Esophagus squamous epithelium (tissue), 5 donors: ENCODE measurements around the gene TBATA. TPM values are rescaled to one million over a fixed set of nuclear protein-coding genes. Genes with fewer than 3 reads are reported as not detected.

ENCODE experiments used
- DNase-seq: peaks from one replicate; lab custom pipeline; 2025; lab: John Stamatoyannopoulos, UW
- H3K27ac ChIP-seq, 4 donors: fragments of 200-600 bp; sonication (generic); one replicate each; pipeline ENCODE4 v1.5.1; 2016 to 2019; ENCODE audit warnings: mild to moderate bottlenecking in 1 of 4
- H3K27me3 ChIP-seq, 4 donors: fragments of 200-600 bp; sonication (generic); 1 replicate in 3 of 4; 2 replicates in 1 of 4; pipeline versions ENCODE4 v1.5.1 to v1.6.0; 2017 to 2021; ENCODE audit warnings: antibody characterized with exemption in 1 of 4
- H3K36me3 ChIP-seq, 3 donors: fragments of 200-600 bp; sonication (generic); one replicate each; pipeline ENCODE4 v1.5.1; 2016 to 2019
- H3K4me1 ChIP-seq, 3 donors: fragments of 200-600 bp; sonication (generic); one replicate each; pipeline ENCODE4 v1.5.1; 2017 to 2019
- H3K4me3 ChIP-seq, 4 donors: fragments of 200-600 bp; sonication (generic); 1 replicate in 3 of 4; 2 replicates in 1 of 4; pipeline ENCODE4 v1.5.1; 2016 to 2019; ENCODE audit warnings: mild to moderate bottlenecking in 2 of 4, moderate library complexity in 1 of 4
- H3K9me3 ChIP-seq, 3 donors: fragments of 200-600 bp; sonication (generic); one replicate each; pipeline ENCODE4 v1.5.1; 2016 to 2019
- POLR2A ChIP-seq, 4 donors: fragments of 450-650 bp; IDR thresholded peaks; one replicate each; pipeline ENCODE4 v1.6.1; 2017; ENCODE audit warnings: antibody characterized with exemption in 4 of 4, mild to moderate bottlenecking in 4 of 4, moderate library complexity in 3 of 4
- WGBS, 2 donors: methylation state at CpG; one replicate each; pipeline ENCODE4 v1.1.5; 2018; 5-methylcytosine and 5-hydroxymethylcytosine counted together
- intact Hi-C: fragments of 100-400 bp; cut with DNase I; formaldehyde crosslinking; loops from one replicate; pipeline ENCODE4 v1.15.0; 2022
- total RNA-seq, 4 donors: library from RNA; depleted of rRNA; stranded (reverse); fragments of >200 nt; gene quantifications; one replicate each; pipeline ENCODE4 v1.1.0, GENCODE V29; 2016
- TF ChIP-seq, protein P1 (sequence below), 6 experiments: fragments of 450-650 bp in 4 of 6; fragments of 200-600 bp in 2 of 6; sonication (generic) in 2 of 6; IDR thresholded peaks; one replicate each; pipeline ENCODE4 v1.5.1; 2016 to 2019; ENCODE audit warnings: antibody characterized with exemption in 6 of 6, mild to moderate bottlenecking in 4 of 6, moderate library complexity in 4 of 6
- donor health status: DM: yes; HTN: yes; CAD: no.

The TBATA gene
- total RNA-seq, 4 donors from 2014 or later: not detected

DNA sequence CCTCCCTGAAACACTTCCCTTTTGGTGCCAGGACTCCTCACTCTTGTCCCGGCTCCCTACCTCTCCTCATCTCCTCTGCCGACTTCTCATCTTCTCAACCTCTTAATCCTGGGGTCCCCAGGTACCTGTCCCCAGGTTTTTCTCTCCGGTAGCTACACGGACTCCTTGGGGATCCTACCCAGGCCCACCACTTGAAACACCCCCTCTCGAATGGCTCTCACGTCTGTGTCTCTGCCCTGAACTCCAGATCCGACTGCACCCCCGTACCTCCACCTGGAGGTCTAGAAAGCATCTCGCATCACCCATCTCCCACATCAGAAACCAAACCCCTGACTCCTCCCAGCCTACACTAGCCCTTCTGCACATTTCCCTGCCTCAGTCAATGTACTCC, 4.8 kb downstream of the TBATA start:
- Histone ChIP-seq H3K4me1 (peaks cover 1 to 25% (median 2%) of the 10 kb centered on the region in 3 donors), H3K4me3 (no peak overlapping the region), H3K9me3 (no peaks in the 10 kb centered on the region), H3K27me3 (peaks cover 0 to 5% (median 0%) of the 10 kb centered on the region in 4 donors), H3K36me3 (no peaks in the 10 kb centered on the region), H3K27ac (no peak overlapping the region)
- intact Hi-C loops: no loop called here
- no peak for DNase-seq
- no peak for TF ChIP-seq POLR2A (IDR thresholded peaks at IDR 0.05)
- WGBS, 2 donors: 88 to 98% methylated on average over 9 of the region's 9 CpGs

DNA sequence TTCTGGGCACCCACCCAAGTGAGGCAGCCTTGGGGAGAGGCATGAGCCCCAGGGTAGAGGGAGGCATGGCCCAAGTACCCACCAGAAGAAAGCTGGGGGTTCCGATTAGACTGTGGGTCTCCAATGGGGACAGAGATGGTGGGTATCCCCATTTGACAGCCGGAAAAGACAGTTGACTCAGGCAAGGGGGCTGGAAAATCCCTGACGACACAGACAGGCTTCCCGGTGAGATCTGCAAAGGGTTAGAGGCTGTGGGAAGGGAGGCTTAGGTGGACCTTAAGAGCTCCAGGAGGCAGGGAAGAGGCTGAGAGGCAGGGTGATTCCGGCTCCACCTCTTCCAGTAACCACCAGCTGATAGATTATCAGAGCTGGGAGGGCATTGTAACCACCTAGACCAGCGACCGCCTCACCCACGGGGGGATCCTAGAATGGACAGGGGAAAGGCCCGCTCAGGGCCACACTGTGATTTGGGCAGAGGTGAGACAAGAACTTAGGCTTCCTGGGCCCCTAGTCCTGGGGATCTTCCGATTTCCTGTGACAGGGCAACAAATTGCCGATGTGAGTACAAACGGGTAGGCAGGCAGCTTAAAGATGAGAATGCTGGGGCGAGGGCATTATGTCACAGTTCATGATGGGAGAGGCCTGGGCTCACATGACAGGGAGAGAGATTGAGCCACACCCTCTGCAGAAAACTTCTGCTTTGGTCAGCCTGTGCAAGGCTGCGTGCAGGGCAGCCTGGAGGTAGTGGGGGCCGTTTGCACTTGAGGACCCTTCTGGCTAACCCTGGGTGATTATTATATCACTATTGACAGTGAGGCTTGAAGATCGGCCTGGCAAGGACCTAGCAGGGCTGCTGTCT, 5.4 kb downstream of the TBATA start:
- H3K9me3 ChIP-seq: no peaks in the 10 kb centered on the region
- no peak for TF ChIP-seq POLR2A (IDR thresholded peaks at IDR 0.05)
- TF ChIP-seq, protein P1, sequence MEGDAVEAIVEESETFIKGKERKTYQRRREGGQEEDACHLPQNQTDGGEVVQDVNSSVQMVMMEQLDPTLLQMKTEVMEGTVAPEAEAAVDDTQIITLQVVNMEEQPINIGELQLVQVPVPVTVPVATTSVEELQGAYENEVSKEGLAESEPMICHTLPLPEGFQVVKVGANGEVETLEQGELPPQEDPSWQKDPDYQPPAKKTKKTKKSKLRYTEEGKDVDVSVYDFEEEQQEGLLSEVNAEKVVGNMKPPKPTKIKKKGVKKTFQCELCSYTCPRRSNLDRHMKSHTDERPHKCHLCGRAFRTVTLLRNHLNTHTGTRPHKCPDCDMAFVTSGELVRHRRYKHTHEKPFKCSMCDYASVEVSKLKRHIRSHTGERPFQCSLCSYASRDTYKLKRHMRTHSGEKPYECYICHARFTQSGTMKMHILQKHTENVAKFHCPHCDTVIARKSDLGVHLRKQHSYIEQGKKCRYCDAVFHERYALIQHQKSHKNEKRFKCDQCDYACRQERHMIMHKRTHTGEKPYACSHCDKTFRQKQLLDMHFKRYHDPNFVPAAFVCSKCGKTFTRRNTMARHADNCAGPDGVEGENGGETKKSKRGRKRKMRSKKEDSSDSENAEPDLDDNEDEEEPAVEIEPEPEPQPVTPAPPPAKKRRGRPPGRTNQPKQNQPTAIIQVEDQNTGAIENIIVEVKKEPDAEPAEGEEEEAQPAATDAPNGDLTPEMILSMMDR (IDR thresholded peaks at IDR 0.05): no peak
- peaks cover 0 to 5% (median 0%) of the 10 kb centered on the region in 4 donors for H3K27me3 ChIP-seq
- intact Hi-C loops: no loop called here
- no peaks in the 10 kb centered on the region for H3K36me3 ChIP-seq
- WGBS, 2 donors: 73 to 79% methylated on average over 13 to 16 of the region's 16 CpGs
- H3K4me3 ChIP-seq: no peak overlapping the region
- DNase-seq: no peak
- no peak overlapping the region for H3K27ac ChIP-seq
- H3K4me1 ChIP-seq: peaks cover 2 to 32% (median 7%) of the 10 kb centered on the region in 3 donors

DNA sequence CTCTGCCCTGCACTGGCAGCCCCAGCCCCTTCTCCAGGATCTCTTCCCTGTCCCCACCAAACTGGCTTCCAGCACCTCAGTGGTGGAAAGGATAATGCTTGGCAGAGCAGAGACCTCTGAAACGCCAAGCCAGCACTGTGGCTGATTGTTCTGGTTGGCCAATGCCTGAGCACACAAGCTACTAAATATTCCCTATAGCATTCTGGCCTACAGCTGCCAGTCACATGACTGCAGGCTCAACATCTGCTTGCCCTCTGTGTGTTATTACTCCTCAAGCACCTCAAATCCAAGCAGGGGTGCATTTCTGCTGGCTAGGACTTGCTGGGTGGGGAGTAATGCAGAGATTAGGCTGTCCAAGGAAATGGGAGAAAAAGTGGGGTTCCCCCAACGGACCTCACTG, 6.1 kb downstream of the TBATA start:
- H3K27ac ChIP-seq: no peak overlapping the region
- TF ChIP-seq, protein P1 (IDR thresholded peaks at IDR 0.05): no peak
- no peak for TF ChIP-seq POLR2A (IDR thresholded peaks at IDR 0.05)
- no peaks in the 10 kb centered on the region for H3K9me3 ChIP-seq
- no peak overlapping the region for H3K4me3 ChIP-seq
- H3K36me3 ChIP-seq: no peaks in the 10 kb centered on the region
- H3K27me3 ChIP-seq: peaks cover 0 to 5% (median 0%) of the 10 kb centered on the region in 4 donors
- H3K4me1 ChIP-seq: peaks cover 2 to 33% (median 7%) of the 10 kb centered on the region in 3 donors
- intact Hi-C loops: no loop called here
- WGBS, 2 donors: 50 to 57% methylated on average over 1 of the region's 2 CpGs
- DNase-seq: no peak

DNA sequence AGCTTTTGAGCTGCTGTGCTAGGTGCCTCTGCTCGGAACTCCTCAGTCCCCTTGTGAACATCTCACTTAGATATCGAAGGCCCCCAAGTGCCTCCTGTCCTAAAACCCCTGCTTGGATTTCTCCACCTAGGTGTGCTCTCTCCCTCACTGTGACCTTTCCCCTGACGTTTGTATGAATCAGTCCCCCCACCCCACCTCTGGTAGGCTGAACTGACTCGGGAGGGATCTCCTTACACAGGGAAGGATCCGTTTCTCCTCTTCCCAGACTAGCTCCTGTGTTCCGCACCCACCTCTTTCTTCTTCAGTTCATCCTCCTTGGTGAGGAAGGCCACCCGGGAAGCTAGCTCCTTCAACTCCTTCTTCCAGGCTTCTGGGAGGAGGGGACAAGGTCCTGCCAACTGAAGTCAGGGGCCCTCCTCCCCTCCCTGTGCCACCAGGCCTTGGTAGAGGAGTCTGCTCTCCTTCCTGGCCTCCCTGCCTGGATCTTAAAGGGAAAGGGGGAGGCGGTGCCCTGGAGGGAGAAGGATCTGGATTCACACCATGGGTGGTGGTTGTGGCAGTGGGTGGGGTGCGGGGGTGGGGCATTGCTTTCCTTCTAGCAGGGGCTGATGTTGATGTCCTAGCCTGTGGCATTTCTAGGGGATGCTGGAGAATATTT, 6.8 kb downstream of the TBATA start:
- no peaks in the 10 kb centered on the region for H3K9me3 ChIP-seq
- no peak overlapping the region for H3K27ac ChIP-seq
- H3K4me3 ChIP-seq: no peak overlapping the region
- no peak for DNase-seq
- no peak for TF ChIP-seq POLR2A (IDR thresholded peaks at IDR 0.05)
- TF ChIP-seq, protein P1 (IDR thresholded peaks at IDR 0.05): no peak
- intact Hi-C loops: no loop called here
- 73% methylated on average over 6 to 8 of the region's 9 CpGs for WGBS, 2 donors
- peaks cover 2 to 33% (median 7%) of the 10 kb centered on the region in 3 donors for H3K4me1 ChIP-seq
- no peaks in the 10 kb centered on the region for H3K36me3 ChIP-seq
- H3K27me3 ChIP-seq: peaks cover 0 to 5% (median 0%) of the 10 kb centered on the region in 4 donors

DNA sequence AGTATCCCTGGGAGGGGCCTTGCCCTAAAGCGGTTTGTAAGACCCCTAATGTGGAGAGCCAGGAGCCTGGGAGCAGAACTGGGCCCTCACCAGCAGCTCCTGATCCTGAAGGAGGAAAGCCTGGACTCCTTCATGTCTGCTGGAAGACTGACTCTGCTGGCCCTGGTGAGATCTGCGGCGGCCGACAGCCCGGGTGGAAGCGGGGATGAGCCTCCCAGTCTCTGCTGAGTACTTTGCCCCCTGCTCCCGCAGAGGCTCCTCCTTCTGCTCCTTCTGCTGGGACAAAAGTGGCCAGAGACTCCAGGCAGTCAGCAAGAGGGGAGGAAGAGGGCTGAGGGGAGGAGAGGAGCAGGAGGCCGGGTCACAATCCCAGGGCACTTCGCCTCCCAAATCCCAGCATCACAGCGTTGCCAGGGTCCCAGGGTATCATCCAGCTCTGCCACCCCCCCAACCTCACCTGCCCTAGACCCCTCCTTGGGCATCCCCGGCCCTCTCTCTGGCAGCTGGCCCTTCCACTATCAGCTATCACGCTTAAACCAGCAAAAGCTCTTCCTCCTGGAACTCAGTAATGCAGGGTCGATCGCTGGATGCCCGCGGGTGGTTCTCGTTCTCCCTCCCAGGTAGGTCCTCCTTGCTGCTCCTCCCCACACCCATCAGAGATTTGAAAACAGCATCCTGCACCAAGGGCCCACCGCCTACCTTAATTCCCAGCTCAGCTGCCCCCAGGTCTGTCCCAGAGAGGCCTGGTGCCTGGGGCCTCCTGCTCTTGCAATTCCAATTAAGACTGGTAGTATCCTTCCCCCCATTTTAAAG, 7.9 kb downstream of the TBATA start:
- no peaks in the 10 kb centered on the region for H3K9me3 ChIP-seq
- 92 to 95% methylated on average over 10 to 12 of the region's 18 CpGs for WGBS, 2 donors
- intact Hi-C loops: no loop called here

More for the DNA sequence above, 7.9 kb downstream of the TBATA start:
- peaks cover 2 to 33% (median 7%) of the 10 kb centered on the region in 3 donors for H3K4me1 ChIP-seq
- H3K27ac ChIP-seq: no peak overlapping the region
- no peak for DNase-seq
- H3K4me3 ChIP-seq: no peak overlapping the region
- H3K36me3 ChIP-seq: no peaks in the 10 kb centered on the region
- no peaks in the 10 kb centered on the region for H3K27me3 ChIP-seq
- no peak for TF ChIP-seq POLR2A (IDR thresholded peaks at IDR 0.05)
- TF ChIP-seq, protein P1 (IDR thresholded peaks at IDR 0.05): no peak
